Motor neuron (in vitro differentiated cells): ENCODE data around the gene ITK. TPM values are rescaled to one million over a fixed set of nuclear protein-coding genes. Genes with fewer than 3 reads are reported as not detected.
"Not testable (repeated sequence)": the region's sequence is repeated elsewhere in the genome, so short reads cannot be mapped to it uniquely, and the experiment has no call there.

ENCODE experiments used
- ATAC-seq, 8 experiments: fragments of 200-7000 bp; cut with Tn5 transposase; replicated peaks in 6 of 8; 2 replicates each; pipeline ENCODE4 v1.8.0; 2021; ENCODE audit warnings: mild to moderate bottlenecking in 8 of 8, moderate library complexity in 8 of 8
- H3K27ac ChIP-seq, 2 donors: fragments of 250-450 bp; sonication (Bioruptor Pico); 2 replicates each; pipeline ENCODE4 v1.9.0; 2021; ENCODE audit warnings: antibody characterized with exemption in 2 of 2, mild to moderate bottlenecking in 2 of 2, moderate library complexity in 1 of 2
- H3K4me1 ChIP-seq, 2 donors: fragments of 250-450 bp; sonication (Bioruptor Pico); replicated peaks in 1 of 2; 2 replicates each; pipeline ENCODE4 v1.6.1; 2021; ENCODE audit warnings: antibody characterized with exemption in 2 of 2, mild to moderate bottlenecking in 2 of 2, moderate library complexity in 1 of 2
- H3K4me3 ChIP-seq, 5 donors: fragments of 250-450 bp; sonication (Bioruptor Pico); 2 replicates each; pipeline ENCODE4 v1.9.0; 2021; ENCODE audit warnings: antibody characterized with exemption in 5 of 5, mild to moderate bottlenecking in 5 of 5, moderate library complexity in 4 of 5
- WGBS, 10 experiments: fragments of 450-650 bp; shearing (Covaris generic); methylation state at CpG; one replicate each; pipeline ENCODE4 v1.0.0; 2022; 5-methylcytosine and 5-hydroxymethylcytosine counted together
- in situ Hi-C, 9 experiments: fragments of 400-800 bp; cut with MboI; loops; one replicate each; pipeline ENCODE4 v1.15.0; 2021; ENCODE audit warnings: low sequenced_read_pairs in 9 of 9, low pct_unique_long_range_greater_than_20kb in 2 of 9; ENCODE audit not compliant: unreplicated experiment in 9 of 9
- total RNA-seq, 8 experiments: library from RNA; unstranded; fragments of 300-600 nt; gene quantifications; 2 replicates each; pipeline versions ENCODE4 v1.2.3 to v1.2.4, GENCODE V29; 2022

The ITK gene
- total RNA-seq, 8 experiments from 2014 or later: 0.18 to 76.4 (median 0.80) TPM; not detected in 1

- 5 to 86% (median 79%) methylated on average over 2 to 5 of the region's 6 CpGs; no CpG with 5 or more reads in 1 of the 10 experiments for WGBS, 10 experiments
- in situ Hi-C loops: no loop called here
Observed at GRCh38 chr5:157177953-157178352, 2.7 kb upstream of the ITK start.

GRCh38 chr5:157178966-157179365 is 1.7 kb upstream of the ITK start:
- no peak for ATAC-seq
- Histone ChIP-seq H3K4me3 (no peak overlapping the region), H3K4me1 (no peaks in the 10 kb centered on the region), H3K27ac (no peak overlapping the region)
- WGBS, 10 experiments: 8 to 96% (median 64%) methylated on average over 2 to 3 of the region's 3 CpGs; no CpG with 5 or more reads in 1 of the 10 experiments
- in situ Hi-C loops: no loop called here

More at GRCh38 chr5:157177953-157178352, 2.7 kb upstream of the ITK start:
- Histone ChIP-seq H3K27ac (no peak overlapping the region), H3K4me1 (no peaks in the 10 kb centered on the region), H3K4me3 (no peak overlapping the region)
- ATAC-seq: no peak

DNA sequence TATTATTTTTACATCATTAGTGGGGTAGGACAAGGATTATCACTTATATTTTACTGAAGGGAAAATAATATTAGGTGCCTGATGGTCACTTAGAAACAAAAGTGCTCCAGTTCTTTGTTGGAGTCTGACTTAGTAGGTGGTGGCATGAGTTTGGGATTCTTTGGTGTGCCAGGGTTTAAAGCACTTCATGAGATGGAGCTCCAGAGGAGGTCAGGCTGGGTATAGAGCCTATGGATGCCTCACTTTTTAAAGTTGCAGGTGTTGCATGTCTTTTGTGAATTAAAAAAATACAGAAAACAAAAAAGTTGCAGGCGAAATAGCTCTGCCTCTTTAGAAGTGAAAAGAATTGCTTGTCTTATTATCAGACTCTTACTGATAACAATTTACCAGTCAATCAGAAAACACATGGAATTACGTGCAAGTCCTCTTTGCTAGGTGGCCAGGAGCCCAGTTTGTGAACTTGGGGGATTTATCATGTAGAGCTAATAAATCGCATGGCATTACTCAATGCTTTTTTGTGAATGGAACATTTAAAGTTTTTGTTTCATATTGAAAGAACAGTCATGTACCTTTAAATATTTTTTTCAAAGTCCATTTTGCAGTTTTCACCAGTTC is 1.6 kb downstream of the ITK start:
- Histone ChIP-seq H3K27ac (no peak overlapping the region), H3K4me3 (no peak overlapping the region), H3K4me1 (no peaks in the 10 kb centered on the region)
- in situ Hi-C loops: no loop called here
- WGBS, 10 experiments: 20 to 89% (median 59%) methylated on average over 1 to 3 of the region's 3 CpGs
- no peak for ATAC-seq

DNA sequence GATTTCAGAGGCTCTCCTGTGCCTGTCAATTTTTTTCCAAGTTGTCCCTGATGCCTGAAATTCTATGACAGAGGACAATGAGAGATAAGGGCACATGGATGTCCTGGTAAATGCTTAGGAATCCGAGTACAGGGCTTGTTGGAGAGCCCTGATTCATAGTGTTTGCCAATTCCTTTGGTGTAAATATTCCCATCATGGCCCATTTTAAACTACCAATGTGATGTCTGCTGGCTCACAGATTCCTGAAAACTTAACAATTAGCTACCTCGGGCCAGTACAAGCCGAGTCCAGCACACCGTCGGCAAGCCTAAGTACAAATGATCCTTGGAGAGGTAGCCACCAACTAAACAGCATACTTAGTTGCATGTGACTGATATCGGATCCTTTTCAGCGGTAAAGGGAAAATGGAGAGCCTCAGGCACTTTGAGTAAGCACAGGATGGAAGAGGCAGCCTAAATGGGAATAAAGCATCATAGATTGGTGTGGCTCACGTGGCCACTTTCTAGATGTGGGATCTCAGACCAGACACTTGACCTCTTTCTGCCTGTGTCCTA is 3.6 kb downstream of the ITK start:
- Histone ChIP-seq H3K27ac (no peak overlapping the region), H3K4me1 (no peaks in the 10 kb centered on the region), H3K4me3 (no peak overlapping the region)
- in situ Hi-C loops: no loop called here
- 0 to 100% (median 44%) methylated on average over 1 to 8 of the region's 8 CpGs; no CpG with 5 or more reads in 1 of the 10 experiments for WGBS, 10 experiments
- no peak for ATAC-seq

- WGBS, 10 experiments: 27 to 89% (median 60%) methylated on average over 1 to 6 of the region's 6 CpGs; no CpG with 5 or more reads in 3 of the 10 experiments
- in situ Hi-C loops: not testable (repeated sequence)
Observed at GRCh38 chr5:157185122-157185521, 4.5 kb downstream of the ITK start.

GRCh38 chr5:157186309-157187045 is 5.8 kb downstream of the ITK start:
- no peak overlapping the region for H3K27ac ChIP-seq
- no peak for ATAC-seq
- in situ Hi-C loops: no loop called here
- no peak overlapping the region for H3K4me3 ChIP-seq
- WGBS, 10 experiments: 29 to 100% (median 60%) methylated on average over 1 to 8 of the region's 12 CpGs; no CpG with 5 or more reads in 1 of the 10 experiments
- no peaks in the 10 kb centered on the region for H3K4me1 ChIP-seq

More at GRCh38 chr5:157185122-157185521, 4.5 kb downstream of the ITK start:
- ATAC-seq, H3K4me3 ChIP-seq, H3K27ac ChIP-seq, H3K4me1 ChIP-seq: not testable (repeated sequence)

- Histone ChIP-seq H3K4me3 (no peak overlapping the region), H3K4me1 (no peaks in the 10 kb centered on the region), H3K27ac (no peak overlapping the region)
- in situ Hi-C loops: no loop called here
- WGBS, 10 experiments: 0 to 69% (median 26%) methylated on average over 1 to 5 of the region's 5 CpGs
- ATAC-seq: no peak
Observed at GRCh38 chr5:157187046-157187754, 6.6 kb downstream of the ITK start.

GRCh38 chr5:157188270-157188669 is 7.6 kb downstream of the ITK start:
- no peak overlapping the region for H3K27ac ChIP-seq
- in situ Hi-C loops: no loop called here
- no peaks in the 10 kb centered on the region for H3K4me1 ChIP-seq
- H3K4me3 ChIP-seq: no peak overlapping the region
- ATAC-seq: no peak

DNA sequence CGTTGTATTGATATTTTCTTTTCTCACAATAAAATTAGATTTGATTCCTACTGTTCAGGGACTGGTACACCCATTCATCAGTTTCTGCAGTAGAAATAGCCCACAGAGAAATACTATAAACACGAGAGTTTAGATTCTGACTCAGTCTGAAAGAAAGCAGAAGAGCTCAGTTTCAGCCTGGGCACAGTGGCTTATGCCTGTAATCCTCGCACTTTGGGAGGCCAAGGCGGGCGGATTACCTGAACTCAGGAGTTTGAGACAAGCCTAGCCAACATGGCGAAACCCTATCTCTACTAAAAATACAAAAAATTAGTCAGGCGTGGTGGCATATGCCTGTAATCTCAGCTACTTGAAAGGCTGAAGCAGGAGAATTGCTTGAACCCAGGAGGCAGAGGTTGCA is 8.6 kb downstream of the ITK start:
- H3K27ac ChIP-seq: no peak overlapping the region
- in situ Hi-C loops: no loop called here
- no peak overlapping the region for H3K4me3 ChIP-seq
- WGBS, 10 experiments: 6 to 100% (median 80%) methylated on average over 1 to 7 of the region's 7 CpGs; no CpG with 5 or more reads in 1 of the 10 experiments
- H3K4me1 ChIP-seq: no peaks in the 10 kb centered on the region
- no peak for ATAC-seq

GRCh38 chr5:157193699-157194424 is 13.2 kb downstream of the ITK start:
- H3K4me3 ChIP-seq: no peak overlapping the region
- 26 to 97% (median 84%) methylated on average over 4 to 10 of the region's 10 CpGs; no CpG with 5 or more reads in 1 of the 10 experiments for WGBS, 10 experiments
- no peak overlapping the region for H3K27ac ChIP-seq
- in situ Hi-C loops: no loop called here
- ATAC-seq: no peak
- no peaks in the 10 kb centered on the region for H3K4me1 ChIP-seq

GRCh38 chr5:157196045-157196444 is 15.4 kb downstream of the ITK start:
- H3K27ac ChIP-seq: no peak overlapping the region
- in situ Hi-C loops: no loop called here
- no peaks in the 10 kb centered on the region for H3K4me1 ChIP-seq
- no peak overlapping the region for H3K4me3 ChIP-seq
- ATAC-seq: peak in 3 of 8 experiments; percentile 16 to 70 (median 62)

- 20 to 100% (median 86%) methylated on average over 1 to 3 of the region's 3 CpGs; no CpG with 5 or more reads in 1 of the 10 experiments for WGBS, 10 experiments
- H3K4me1 ChIP-seq: no peaks in the 10 kb centered on the region
- in situ Hi-C loops: no loop called here
- no peak for ATAC-seq
- H3K4me3 ChIP-seq: no peak overlapping the region
- H3K27ac ChIP-seq: no peak overlapping the region
Observed at GRCh38 chr5:157197086-157197485, 16.4 kb downstream of the ITK start.
